MM.1S (cell line): Measurements from ENCODE around the gene PRPF6.

Experiments
- DNase-seq: peaks from one replicate; pipeline ENCODE4 v3.0.0-alpha.2; 2015
- H2AFZ ChIP-seq: fragments of 300-600 bp; sonication (generic); 2 replicates; pipeline ENCODE4 v1.6.0; 2016; ENCODE audit warnings: antibody characterized with exemption, low read length
- H3F3A ChIP-seq: fragments of 300-600 bp; sonication (generic); 2 replicates; pipeline ENCODE4 v1.6.1; 2016; ENCODE audit warnings: mild to moderate bottlenecking, antibody characterized with exemption, low read length, moderate library complexity, mixed read lengths; ENCODE audit not compliant: insufficient read depth
- H3K27ac ChIP-seq: fragments of 300-600 bp; sonication (generic); 2 replicates; pipeline ENCODE4 v1.5.1; 2016; ENCODE audit warnings: mild to moderate bottlenecking, low read length
- H3K27me3 ChIP-seq: fragments of 300-600 bp; sonication (generic); replicated peaks from 2 replicates; pipeline ENCODE4 v1.6.0; 2016; ENCODE audit warnings: low read length; ENCODE audit not compliant: insufficient read depth
- H3K36me3 ChIP-seq: fragments of 300-600 bp; sonication (generic); replicated peaks from 2 replicates; pipeline ENCODE4 v1.6.1; 2016; ENCODE audit warnings: mild to moderate bottlenecking, low read length, mixed read lengths; ENCODE audit not compliant: insufficient read depth
- H3K4me1 ChIP-seq: fragments of 300-600 bp; sonication (generic); 2 replicates; pipeline ENCODE4 v1.6.1; 2016; ENCODE audit warnings: low read length, mixed read lengths
- H3K4me2 ChIP-seq: fragments of 300-600 bp; sonication (generic); 2 replicates; pipeline ENCODE4 v1.6.0; 2016; ENCODE audit warnings: low read depth, low read length
- H3K4me3 ChIP-seq: fragments of 300-600 bp; sonication (generic); 2 replicates; pipeline ENCODE4 v1.5.1; 2016; ENCODE audit warnings: low read length, mixed read lengths
- H3K79me2 ChIP-seq: fragments of 300-600 bp; sonication (generic); 2 replicates; pipeline ENCODE4 v1.6.1; 2016; ENCODE audit warnings: mixed run types, low read length, mixed read lengths
- H3K9ac ChIP-seq: fragments of 300-600 bp; sonication (generic); 2 replicates; pipeline ENCODE4 v1.6.1; 2016; ENCODE audit warnings: low read length, mixed read lengths
- H3K9me2 ChIP-seq: fragments of 300-600 bp; sonication (generic); replicated peaks from 2 replicates; pipeline ENCODE4 v1.6.1; 2016; ENCODE audit warnings: mild to moderate bottlenecking, low read length, mixed read lengths; ENCODE audit not compliant: insufficient read depth
- H3K9me3 ChIP-seq: fragments of 300-600 bp; sonication (generic); replicated peaks from 2 replicates; pipeline ENCODE4 v1.6.1; 2016; ENCODE audit warnings: mild to moderate bottlenecking, low read length, mixed read lengths; ENCODE audit not compliant: insufficient read depth
- H4K20me1 ChIP-seq: fragments of 300-600 bp; sonication (generic); 2 replicates; pipeline ENCODE4 v1.6.1; 2016; ENCODE audit warnings: mild to moderate bottlenecking, low read length, moderate library complexity, mixed read lengths; ENCODE audit not compliant: insufficient read depth
- EZH2 ChIP-seq: fragments of 300-600 bp; sonication (generic); optimal IDR thresholded peaks from 2 replicates; pipeline ENCODE3; 2017; ENCODE audit warnings: low read depth, mild to moderate bottlenecking, antibody characterized with exemption, low read length, mixed read lengths
- EZH2phosphoT487 ChIP-seq: fragments of 300-600 bp; sonication (generic); IDR thresholded peaks from 2 replicates; pipeline ENCODE4 v1.6.1; 2018; ENCODE audit warnings: antibody characterized with exemption, low read length
- TF ChIP-seq, protein P1 (sequence below): fragments of 300-600 bp; sonication (generic); IDR thresholded peaks from 2 replicates; pipeline ENCODE4 v1.5.1; 2016; ENCODE audit warnings: antibody characterized with exemption, low read length, mixed read lengths

PRPF6 gene

DNA sequence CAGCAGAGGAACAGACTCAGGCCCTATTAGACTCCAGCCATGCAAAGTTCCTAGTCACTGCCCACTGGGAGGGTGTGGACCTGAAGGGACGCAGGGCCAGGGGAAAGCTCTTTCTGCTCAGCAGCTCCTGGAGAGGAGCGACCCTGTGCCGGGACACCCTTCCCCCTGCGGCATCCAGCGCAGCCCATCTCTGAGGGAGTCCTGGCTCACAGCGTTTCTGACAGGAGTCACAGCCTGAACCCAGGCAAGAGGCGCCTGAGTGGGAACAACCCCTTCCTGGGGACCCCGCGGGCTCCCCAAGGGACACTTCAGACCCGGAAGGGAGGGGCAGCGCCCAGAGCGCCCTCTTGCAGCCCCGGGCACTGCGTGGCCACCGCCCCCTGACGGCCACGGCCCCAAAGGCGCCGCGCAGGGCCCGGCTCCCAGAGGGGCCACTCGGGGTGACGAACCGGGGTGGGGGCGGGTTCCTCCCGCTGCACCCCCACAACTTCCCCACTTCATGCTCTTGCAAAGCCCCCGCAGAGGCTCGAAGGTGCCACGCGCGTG lies 25.6 kb upstream of the PRPF6 start:
- Histone ChIP-seq H3K36me3 (no peaks in the 10 kb centered on the region), H3K9me2 (no peaks in the 10 kb centered on the region), H4K20me1 (peaks cover 10% of the 10 kb centered on the region; the same call in 1 of the 2 replicates), H2AFZ (peak overlapping the region; percentile 86), H3K79me2 (peaks cover 58% of the 10 kb centered on the region), H3K9ac (peak overlapping the region; percentile 98), H3K4me3 (peak overlapping the region; percentile 100), H3K27ac (peak overlapping the region; percentile 64; the same call in 1 of the 2 replicates), H3K27me3 (no peaks in the 10 kb centered on the region), H3K9me3 (no peaks in the 10 kb centered on the region), H3F3A (peaks cover 27% of the 10 kb centered on the region), H3K4me1 (peaks cover 44% of the 10 kb centered on the region), H3K4me2 (peak overlapping the region; percentile 78)
- TF ChIP-seq, protein P1, sequence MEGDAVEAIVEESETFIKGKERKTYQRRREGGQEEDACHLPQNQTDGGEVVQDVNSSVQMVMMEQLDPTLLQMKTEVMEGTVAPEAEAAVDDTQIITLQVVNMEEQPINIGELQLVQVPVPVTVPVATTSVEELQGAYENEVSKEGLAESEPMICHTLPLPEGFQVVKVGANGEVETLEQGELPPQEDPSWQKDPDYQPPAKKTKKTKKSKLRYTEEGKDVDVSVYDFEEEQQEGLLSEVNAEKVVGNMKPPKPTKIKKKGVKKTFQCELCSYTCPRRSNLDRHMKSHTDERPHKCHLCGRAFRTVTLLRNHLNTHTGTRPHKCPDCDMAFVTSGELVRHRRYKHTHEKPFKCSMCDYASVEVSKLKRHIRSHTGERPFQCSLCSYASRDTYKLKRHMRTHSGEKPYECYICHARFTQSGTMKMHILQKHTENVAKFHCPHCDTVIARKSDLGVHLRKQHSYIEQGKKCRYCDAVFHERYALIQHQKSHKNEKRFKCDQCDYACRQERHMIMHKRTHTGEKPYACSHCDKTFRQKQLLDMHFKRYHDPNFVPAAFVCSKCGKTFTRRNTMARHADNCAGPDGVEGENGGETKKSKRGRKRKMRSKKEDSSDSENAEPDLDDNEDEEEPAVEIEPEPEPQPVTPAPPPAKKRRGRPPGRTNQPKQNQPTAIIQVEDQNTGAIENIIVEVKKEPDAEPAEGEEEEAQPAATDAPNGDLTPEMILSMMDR: peak; percentile 40
- TF ChIP-seq EZH2phosphoT487 (no peak), EZH2 (no peak)
- no peak for DNase-seq

DNA sequence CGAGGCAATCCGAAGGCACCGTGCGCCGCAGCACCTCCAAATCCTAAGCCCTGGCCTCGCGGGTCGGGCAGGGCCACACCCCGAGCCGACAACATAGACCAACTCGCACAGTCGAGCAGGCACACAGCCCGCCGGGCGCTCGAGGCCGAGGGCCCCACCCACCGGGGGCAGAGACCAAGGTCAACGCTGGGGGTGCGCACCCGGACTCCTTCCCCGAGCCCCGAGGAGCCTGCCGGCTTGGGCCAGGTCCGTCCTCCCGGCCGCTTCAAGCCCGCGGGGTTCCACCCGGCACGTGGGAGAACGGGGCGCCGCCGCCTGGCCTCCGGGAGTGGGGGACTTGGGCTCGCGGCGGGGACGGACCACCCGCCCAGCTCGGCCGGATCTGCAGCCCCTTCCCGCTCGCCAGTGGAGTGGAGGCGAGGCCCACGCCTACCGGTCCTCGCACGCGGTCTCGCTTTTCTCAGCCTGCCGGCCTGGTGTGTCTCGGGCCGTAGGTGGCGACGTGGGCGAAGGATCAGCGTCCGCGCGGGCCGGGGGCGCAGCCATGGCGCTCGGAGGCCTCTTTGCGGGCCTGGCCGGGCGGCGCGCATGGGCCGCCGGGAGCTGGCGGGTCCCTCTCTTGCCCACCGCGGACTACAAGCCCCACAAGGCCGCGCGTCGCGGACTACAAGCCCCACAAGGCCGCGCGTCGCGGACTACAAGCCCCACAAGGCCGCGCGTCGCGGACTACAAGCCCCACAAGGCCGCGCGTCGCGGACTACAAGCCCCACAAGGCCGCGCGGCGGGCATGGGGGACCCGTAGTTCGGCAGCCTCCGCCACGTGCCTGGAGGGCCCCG lies 24.9 kb upstream of the PRPF6 start, which contains the start of gene UCKL1:
UCKL1 (minus strand) TSS at position 590 of the 837 bp plus-strand sequence; CDS start at position 546, 44 bp downstream.
- H3K9ac ChIP-seq: peak within 1 kb of the TSS; percentile 98
- H3K27ac ChIP-seq: peak within 1 kb of the TSS; percentile 82
- peak within 1 kb of the TSS; percentile 95 for H3K4me2 ChIP-seq
- DNase-seq: peak; percentile 90
- TF ChIP-seq EZH2 (no peak), EZH2phosphoT487 (no peak)
- TF ChIP-seq, protein P1: no peak
- H2AFZ ChIP-seq: peak within 1 kb of the TSS; percentile 86
- no peaks in the 10 kb centered on the region for H3K9me2 ChIP-seq
- peaks cover 8% of the 10 kb centered on the region; the same call in 1 of the 2 replicates for H4K20me1 ChIP-seq
- peaks cover 37% of the 10 kb centered on the region for H3K4me1 ChIP-seq
- H3K36me3 ChIP-seq: no peaks in the 10 kb centered on the region
- peak within 1 kb of the TSS; percentile 100 for H3K4me3 ChIP-seq
- no peaks in the 10 kb centered on the region for H3K9me3 ChIP-seq
- H3K79me2 ChIP-seq: peaks cover 51% of the 10 kb centered on the region
- H3F3A ChIP-seq: peaks cover 26% of the 10 kb centered on the region
- H3K27me3 ChIP-seq: no peaks in the 10 kb centered on the region

DNA sequence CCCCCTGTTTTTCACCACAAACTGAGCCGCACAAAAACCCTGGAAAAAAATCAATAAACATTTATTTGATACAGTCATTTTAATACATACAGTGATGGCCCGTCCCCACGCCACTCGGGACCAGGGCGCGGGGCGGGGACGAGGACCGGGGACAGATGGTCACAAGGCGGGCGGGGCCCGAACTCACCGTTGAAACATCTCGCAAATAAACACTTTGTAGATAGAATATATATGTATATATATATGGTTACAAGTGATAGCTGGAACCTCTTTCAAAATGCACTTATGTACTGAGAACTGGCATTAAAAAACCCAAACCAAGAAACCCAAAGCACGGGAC lies 24.3 kb upstream of the PRPF6 start:
- H3K9me3 ChIP-seq: no peaks in the 10 kb centered on the region
- H3K36me3 ChIP-seq: no peaks in the 10 kb centered on the region
- no peaks in the 10 kb centered on the region for H3K9me2 ChIP-seq
- peak overlapping the region; percentile 82 for H3K27ac ChIP-seq
- peak overlapping the region; percentile 84 for H3K9ac ChIP-seq
- H3K4me2 ChIP-seq: peak overlapping the region; percentile 95
- 0 out of 2 replicates have a peak, but pooled peaks cover 5% of the 10 kb centered on the region for H4K20me1 ChIP-seq
- peaks cover 46% of the 10 kb centered on the region for H3K79me2 ChIP-seq
- peaks cover 32% of the 10 kb centered on the region for H3K4me1 ChIP-seq
- peaks cover 22% of the 10 kb centered on the region for H3F3A ChIP-seq
- peak overlapping the region; percentile 81 for H3K4me3 ChIP-seq
- H3K27me3 ChIP-seq: no peaks in the 10 kb centered on the region
- peak overlapping the region; percentile 83 for H2AFZ ChIP-seq
- no peak for TF ChIP-seq EZH2
- DNase-seq: no peak
